Measurements from ENCODE around the gene SHC3.
A peak's percentile ranks its signal among the peaks of the same experiment; 100 is the strongest.

The SHC3 gene

DNA sequence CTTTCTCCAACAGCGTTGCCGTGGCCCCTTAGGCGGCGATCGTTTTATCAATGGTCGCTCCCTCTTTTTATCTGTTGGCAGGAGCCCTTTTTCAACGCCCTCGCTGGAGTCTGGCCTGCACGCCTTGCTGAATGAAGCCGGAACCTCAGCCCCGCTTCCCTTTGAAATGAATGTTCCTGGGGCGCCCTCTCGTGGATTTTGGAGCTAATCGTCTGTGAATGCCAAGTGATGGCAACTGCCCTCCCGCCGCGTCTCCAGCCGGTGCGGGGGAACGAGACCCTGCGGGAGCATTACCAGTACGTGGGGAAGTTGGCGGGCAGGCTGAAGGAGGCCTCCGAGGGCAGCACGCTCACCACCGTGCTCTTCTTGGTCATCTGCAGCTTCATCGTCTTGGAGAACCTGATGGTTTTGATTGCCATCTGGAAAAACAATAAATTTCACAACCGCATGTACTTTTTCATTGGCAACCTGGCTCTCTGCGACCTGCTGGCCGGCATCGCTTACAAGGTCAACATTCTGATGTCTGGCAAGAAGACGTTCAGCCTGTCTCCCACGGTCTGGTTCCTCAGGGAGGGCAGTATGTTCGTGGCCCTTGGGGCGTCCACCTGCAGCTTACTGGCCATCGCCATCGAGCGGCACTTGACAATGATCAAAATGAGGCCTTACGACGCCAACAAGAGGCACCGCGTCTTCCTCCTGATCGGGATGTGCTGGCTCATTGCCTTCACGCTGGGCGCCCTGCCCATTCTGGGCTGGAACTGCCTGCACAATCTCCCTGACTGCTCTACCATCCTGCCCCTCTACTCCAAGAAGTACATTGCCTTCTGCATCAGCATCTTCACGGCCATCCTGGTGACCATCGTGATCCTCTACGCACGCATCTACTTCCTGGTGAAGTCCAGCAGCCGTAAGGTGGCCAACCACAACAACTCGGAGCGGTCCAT lies 177.4 kb downstream of the SHC3 start:
- DNase-seq (ENCODE audit: low read depth): peak; percentile 5

DNA sequence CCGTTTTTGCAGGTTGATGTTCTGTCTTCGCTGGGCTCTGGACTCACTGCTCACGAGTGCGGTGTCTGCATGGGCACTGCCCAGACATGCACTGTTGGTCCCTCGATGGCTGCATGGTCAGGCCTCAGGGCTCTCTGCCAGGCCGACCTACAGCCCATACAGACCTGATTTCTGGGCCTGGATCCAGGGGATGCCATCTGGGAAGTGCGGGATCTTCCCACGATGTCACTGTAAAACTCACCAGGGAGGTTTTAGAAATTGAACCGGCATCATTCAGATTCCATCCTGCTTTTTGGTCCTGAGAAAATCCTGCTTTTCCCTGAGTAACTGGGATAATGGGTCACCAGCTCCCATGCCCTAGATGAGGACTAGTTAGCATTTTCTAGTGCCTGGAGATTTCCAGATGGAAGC lies 178.2 kb downstream of the SHC3 start:
- no peak for DNase-seq (ENCODE audit: low read depth)

DNA sequence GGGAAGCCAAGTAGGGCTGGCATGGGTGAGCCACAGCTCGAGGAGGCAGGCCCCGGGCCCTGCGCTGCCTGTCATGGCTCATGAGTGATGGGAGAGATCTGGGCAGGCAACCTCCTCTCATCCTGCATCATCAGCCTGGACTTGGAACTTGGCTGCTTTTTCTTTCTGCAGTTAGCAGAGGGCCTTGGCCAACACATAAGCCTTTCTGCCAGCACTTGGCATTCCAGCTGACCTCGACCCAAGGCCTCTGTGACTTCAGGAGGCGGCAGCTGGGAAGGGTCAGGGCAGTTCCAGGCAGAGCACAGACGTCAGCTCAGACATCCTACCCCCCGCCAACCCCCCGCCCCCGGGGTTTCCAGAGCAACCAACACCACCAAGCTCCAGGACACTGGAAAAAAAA lies 179.7 kb downstream of the SHC3 start:
- no peak for DNase-seq (ENCODE audit: low read depth)

DNA sequence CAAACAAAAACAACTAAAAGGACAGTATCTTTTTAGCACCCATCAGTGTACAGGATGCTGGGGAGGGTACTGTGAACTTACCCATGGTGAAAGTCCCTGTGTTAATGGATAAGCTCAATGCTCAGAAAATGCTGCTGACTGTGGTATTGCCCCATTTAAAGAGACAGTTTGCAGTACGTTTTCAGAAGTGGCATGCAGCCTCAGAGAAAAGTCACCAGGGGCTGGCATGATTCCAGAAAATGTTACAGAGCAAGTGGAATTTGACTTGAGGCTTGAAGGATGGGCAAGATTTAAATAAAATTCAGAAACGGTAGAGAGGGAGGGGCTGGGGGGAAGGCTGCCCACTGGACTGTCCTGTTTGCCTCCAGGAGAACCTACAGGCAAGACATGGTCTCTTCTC lies 180.1 kb downstream of the SHC3 start:
- no peak for DNase-seq (ENCODE audit: low read depth)

DNA sequence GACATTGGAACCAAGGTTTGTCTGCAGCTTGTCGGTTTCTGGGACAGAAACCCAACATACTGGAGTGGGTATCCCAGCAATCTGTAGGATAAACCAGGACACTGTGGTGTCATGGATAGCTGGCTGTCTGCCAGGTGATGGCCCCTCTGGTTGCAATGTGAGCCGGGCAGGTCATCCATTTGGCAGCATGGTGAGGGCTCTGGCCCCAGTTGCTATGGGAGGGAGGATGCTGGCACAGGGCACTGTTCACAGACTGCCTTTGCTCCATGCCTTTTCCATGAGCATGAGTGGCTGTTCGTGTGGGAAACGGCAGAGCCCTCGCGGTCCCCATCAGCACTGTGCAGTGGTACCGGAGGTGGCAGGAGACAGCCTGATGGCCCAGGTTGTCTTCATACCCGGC lies 181.0 kb downstream of the SHC3 start:
- no peak for DNase-seq (ENCODE audit: low read depth)

DNA sequence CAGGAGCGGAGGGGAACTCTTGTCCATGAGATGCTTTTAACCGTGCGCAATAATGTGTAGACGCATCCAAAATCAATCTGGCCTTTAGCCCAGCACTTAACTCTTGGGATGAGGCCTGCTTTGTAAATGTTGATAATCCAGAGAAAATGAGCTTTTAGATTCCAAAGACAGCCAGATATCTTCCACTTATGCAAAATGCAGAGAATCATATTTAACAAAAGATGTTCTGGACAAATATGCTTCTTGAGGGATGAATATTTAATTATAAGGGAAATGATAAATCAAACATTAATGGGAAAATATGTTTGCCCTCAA lies 181.7 kb downstream of the SHC3 start:
- DNase-seq (ENCODE audit: low read depth): no peak

DNA sequence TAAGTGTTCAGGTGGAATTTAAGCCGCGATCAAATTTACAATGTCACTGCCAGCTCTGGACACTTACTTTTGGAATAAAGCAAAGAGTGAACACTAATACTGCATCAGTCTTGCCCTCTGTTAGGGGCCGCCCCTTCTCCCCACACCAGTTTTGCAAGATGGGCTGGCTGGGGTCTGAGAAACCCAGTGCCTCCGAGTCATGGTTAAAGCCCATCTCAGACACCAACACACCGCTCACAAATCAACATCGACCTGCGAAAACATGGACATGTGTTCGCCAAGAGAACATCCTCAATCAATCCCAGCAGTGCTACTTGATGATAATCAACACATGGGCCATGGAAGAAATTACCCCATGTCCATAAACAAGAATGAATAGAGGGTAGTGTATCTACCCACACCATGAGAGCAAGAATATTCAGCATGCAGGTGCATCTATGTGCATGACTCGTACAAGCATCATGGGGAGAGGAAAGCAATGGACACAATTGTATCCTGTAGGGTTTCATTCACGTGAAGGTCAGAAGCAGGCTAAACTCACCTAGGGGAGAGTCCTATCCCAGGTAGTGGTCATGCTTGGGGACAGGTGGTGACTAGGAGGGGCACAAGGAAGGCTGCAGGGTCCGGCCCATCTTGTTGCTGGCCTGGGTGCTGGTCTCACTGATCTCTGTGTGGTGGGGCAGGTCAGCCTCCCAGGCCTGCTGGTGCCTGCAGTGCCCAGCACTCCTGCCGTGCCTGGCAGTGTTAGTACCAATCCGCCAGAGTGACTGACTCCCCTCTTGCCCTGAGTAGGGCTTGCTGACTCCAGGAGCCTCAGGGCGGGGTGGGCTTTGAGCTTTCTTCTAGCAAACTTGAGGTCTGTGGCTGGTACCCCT lies 182.3 kb downstream of the SHC3 start:
- no peak for DNase-seq (ENCODE audit: low read depth)

DNA sequence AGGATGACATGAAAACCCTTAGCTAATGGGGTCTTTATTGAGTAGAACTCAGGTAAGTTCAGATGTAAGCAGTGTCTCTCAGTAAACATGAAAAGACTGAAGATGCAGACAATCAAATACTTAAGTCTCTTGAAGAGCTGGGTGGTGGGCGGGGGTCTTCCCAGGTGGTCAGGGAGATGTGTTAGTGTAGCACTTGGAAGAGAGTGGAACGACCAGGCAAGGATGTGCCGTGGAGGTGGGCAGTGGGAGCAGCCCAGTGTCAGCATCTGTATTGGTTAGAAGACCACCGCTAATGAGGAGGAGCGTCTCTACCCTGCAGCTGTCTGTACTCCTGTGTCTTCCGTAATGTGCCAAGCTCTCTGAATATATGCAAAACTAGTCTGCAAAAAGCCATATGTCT lies 183.0 kb downstream of the SHC3 start:
- DNase-seq (ENCODE audit: low read depth): no peak

DNA sequence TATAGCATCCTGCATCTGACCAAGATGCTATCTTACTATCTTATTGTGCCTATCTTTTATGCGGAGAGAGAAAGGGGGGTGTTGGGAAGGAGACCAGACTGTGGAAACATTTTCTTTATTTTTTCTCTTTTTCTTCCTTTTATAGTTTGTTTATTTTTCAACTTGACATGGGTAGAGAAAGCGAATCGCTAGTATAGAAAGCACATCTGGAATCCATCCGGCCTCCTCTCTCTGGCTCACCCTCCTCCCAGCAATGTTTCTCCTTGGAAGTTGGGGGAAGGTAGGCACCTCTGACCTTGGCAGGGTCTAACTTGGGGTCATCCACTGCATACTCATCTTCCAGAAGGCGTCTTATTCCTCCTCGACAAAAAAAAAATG lies 183.4 kb downstream of the SHC3 start:
- DNase-seq (ENCODE audit: low read depth): no peak

DNA sequence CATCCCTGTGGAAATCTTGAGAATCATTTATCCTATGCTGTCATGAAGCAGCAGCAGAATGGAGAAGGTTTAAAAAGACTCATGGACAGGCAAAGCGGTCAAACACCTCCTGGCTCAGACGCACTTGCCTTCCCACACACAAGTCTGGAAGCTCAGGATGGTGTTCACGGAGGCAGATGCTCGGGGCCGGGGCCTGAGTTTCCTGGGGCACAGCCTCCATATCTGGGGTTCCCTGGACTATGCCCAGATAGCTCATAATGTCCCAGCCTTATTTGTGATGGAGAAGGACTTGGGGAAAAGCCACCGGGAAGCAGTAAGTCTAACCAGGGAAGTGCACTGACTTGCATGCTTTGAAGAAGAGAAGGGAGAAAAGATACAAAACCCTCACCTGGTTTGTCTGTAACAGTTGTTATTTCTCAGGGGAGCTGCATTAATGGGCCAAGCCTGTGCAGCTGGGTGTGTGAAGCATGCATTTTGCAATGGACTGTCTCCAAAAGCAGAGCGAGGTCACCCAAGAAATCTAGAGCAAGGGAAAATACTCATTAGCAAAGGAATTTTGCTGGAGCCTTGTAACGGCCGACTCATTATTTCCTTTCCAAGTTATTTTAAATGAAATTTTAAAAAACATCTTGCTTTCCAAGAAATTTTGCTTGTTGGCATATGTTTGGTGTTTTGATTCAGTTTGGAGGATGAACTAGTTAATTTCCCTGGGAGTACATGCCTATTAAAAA lies 184.0 kb downstream of the SHC3 start:
- no peak for DNase-seq (ENCODE audit: low read depth)

DNA sequence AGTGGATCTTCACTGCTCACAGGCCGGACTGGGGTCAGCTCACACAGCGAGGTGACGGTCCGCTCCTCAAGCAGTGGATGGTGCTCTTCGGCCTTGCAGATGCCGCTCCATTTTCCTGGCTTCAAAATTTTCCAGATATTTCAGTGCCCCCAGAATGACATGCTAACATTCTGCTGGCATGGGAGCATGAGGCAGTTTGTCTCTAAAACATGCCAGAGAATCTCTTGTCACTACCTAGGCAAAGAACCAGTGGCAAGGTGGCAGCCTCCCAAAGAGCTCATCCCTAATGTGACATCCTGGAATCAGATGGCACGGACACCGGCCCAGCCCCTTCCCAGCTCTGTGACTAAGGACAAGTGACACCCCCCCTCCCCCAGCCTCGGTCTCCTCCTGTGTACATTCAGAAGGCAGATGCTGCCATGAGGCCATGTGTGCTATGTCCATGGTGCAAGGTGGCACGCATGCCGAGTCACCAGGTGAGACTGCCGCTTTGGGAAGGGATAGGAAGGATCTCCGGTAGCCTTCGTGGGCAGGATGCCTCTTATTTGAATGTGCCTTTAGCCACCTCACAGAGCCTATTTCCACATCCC lies 184.7 kb downstream of the SHC3 start:
- DNase-seq (ENCODE audit: low read depth): no peak

DNA sequence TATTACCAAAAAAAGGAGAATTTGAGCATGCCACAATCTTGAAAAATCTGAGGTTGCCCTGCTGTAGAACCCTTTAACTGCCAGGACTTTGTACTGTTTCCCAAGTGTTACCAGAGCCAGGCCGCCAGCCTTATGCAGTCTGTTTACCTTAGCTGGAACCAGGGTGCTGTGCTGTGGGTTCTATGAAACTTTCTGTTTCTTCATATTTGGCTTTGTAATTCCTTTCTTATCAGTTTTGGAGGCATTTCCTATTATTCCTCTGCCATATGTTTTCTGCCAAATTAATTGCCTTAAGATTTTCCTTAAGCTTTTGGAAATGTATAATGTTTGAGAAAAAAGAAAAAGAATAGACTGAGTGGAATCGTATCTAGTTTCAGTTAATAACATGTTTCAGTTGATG lies 185.3 kb downstream of the SHC3 start:
- no peak for DNase-seq (ENCODE audit: low read depth)

DNA sequence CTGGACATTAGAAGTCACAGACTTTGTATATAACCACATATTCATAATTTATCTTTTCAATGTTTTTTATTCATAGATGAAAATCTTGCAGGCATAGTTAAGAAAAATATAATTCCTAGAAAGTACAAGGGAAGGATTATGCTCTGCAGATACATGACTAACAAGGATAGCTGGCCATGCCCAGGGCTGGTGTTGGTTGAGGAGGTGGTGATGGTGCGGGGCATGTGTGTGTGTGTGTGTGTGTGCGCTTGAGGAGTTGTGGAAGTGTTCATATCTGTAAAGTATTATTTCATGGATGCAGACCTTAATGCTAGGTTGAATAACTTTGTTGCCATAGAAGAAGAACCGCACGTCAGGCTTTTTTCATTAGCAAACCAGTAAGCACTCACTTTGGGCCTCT lies 186.1 kb downstream of the SHC3 start:
- no peak for DNase-seq (ENCODE audit: low read depth)

DNA sequence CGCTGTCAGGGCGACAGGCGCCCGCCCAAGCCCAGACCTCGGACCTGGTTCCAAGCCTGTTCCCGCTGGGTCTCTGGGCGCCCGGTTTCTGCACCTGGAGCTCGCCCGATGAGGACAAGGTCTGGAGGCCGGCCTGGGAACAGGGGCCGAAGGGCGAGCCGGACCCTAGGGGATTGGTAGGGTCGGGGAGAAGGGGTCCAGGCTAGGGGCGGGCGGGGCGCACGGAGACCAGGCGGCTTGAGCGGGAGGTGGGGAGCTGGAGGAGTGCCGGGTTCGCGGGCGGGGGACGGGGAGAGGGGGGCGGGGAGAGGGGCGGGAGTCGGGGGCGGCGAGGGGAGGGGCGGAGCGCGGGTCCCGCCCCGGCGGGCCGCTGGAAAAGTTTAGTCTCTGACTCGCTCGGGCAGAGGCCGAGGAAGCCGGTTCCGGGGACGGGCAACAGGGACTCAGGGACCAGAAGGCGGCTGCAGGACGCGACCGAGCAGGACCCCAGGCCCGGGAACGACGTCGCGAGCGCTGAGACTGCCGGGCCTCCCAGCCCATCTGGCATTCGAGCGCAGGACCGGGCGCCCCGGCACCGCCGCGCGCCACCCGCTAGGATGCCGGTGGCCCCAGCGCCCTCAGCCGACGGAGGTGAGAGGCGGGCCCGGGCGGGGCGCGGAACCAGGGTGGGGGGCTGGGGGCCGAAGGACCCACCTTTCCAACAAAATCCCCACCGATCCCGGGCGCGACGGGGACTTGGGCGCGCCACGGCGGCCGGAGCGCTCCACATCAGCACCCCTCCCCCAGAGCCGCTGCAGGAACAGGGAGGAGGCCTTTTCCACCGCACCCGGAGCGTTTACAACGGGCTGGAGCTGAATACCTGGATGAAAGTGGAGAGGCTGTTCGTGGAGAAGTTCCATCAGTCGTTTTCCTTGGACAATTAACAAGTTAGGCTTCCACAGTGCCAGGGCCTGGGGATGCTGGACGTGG lies 187.3 kb downstream of the SHC3 start, which contains the start of gene S1PR3:
Gene S1PR3 (plus strand): TSS at position 403 of the 969 bp plus-strand sequence. CDS start 9,733 bp downstream, outside the sequence.
- no peak for DNase-seq (ENCODE audit: low read depth)

DNA sequence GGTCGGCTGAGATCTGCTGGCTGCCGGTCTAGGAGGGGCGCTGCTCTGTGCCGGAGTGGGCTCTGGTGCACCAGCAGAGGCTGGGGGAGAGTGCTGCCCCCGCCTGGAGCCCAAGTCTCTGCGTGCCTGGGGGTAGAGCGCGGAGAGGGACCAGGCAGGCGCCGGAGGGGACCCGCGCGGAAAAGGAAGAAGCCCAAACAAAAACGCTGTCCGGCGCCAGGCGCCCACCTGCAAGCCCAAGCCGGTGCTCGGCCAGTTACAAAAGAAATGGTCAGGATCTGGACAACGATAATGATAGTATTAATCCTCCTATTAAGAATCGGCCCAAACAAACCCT lies 187.9 kb downstream of the SHC3 start:
- no peak for DNase-seq (ENCODE audit: low read depth)

DNA sequence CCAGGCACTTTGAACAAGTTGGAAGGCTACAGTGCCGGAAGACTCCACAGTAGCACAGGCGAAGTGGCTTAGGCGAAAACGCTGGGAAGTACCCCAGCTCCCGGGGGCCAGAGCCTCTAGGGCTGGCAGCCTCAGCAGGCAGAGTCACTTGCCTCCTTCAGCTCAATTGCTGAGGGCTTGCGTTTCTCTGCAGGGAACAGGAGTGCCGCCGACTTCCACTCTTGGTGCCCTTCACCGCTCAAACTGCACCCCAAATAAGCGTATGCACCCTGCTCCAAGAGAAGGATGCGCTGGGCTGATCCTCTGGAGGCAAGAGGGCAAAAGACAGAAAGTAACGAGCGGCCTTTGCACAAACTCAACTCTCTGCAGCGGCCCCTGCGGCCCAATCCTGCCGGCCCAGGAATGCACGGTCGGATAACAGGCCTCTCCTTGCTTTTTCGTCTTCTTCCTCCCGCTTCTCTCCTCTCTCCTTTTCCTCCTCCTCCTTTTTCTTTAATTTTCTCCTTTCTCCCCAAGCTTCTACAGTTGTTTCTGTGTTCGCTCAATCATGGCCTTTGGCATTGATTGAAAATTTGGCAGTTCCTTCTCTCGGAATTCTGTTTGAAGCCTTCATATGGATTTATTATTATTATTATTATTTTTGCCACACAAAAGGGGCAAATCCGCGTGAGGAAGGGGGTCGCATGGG lies 188.4 kb downstream of the SHC3 start:
- DNase-seq (ENCODE audit: low read depth): no peak

DNA sequence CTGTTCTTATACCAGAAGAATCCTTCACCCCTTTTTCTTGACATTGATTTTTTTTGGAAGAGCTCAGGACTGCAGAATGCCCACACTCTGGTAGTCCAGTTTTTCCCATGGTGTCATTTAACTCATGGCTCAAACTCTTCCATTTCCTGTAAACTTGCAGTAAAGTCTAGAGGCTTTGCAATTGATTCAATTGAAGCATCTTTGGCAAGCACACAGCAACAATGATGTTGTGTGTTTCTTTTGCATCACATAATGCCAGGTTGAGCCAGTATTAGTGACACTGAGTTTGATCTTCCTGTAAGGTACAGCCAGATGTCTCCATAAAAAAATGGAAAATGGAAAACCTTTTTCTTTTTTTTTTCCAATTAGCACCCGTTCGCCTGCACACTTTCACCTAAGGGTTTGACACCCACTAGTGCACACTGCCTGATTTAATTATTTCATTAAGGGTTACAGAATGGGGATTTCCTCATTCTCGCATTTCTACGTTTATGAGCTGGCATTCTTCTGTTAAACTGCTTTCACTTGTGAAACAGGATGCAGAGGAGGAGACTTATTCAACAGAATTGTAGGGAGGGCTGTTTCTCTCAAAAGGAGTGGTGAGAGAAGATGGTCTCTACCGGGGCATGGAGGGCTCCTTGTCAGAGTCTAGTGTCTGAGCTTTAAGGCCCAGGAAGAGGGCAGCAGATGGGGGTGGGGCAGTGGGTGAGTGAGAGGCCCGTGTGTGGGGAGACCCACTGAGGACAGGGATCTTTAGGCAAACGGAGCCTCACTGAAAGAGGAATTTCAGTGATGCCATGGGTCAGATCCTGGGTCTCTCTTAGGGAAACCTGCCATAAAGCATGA lies 189.6 kb downstream of the SHC3 start:
- no peak for DNase-seq (ENCODE audit: low read depth)

DNA sequence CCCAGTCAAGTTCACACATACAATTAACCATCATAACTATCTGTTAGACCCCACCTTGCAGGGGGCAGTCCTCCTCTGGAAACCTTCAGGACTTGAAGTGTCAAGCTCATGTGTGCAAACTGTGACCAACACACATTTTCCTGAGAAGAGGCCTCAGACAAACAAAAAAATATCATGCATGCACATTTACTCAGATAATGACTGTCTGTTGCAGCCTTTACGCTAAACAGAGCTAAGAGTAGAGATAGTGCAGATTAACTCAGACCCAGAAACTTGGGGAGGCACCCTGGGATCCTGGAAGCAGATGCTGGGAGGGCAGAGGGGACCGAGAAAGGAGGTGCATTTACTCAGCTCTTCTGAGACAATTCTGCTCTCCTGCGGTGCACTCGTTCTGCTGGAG lies 191.0 kb downstream of the SHC3 start:
- DNase-seq (ENCODE audit: low read depth): no peak

DNA sequence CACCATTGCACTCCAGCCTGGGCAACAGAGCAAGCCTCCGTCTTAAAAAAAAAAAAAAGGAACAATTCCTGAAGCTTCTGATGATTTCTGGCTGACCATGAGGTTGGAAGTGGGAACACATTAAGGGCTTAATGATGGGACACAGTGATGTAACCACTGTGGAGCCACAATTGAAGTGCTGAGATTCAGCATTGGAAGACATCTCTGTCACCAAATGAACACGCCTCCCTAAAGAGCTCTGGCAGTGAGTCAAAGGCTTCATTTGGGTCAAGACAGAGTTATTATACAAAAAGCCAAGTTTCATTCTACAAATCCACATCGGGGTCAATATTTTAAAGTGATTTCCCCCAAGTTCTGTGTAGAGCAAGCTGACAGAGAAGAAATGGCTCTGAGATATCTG lies 191.8 kb downstream of the SHC3 start:
- no peak for DNase-seq (ENCODE audit: low read depth)

DNA sequence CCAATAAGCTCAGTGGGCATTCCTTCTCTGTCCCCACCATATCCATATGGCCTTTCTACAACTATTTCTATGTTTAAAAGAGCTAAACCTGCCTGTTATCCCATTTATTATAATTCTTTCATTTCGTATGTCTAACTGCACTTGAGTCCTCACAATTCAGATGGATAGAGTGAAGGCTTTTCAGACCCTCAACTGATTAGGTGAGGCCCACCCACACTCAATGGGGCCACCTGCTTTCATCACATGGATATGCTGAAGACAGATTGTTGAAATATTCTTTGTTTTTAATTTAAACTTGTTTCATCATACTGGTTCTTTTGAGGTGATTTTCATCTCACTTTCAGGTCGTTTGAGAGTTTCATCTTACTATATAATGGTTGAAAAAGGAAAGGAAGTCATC lies 193.0 kb downstream of the SHC3 start:
- DNase-seq (ENCODE audit: low read depth): no peak
